Measurements from ENCODE around the gene ZNF365.
A peak's percentile ranks its signal among the peaks of the same experiment; 100 is the strongest.
"Not testable (repeated sequence)": the region's sequence is repeated elsewhere in the genome, so short reads cannot be mapped to it uniquely, and the experiment has no call there.

Gene ZNF365

DNA sequence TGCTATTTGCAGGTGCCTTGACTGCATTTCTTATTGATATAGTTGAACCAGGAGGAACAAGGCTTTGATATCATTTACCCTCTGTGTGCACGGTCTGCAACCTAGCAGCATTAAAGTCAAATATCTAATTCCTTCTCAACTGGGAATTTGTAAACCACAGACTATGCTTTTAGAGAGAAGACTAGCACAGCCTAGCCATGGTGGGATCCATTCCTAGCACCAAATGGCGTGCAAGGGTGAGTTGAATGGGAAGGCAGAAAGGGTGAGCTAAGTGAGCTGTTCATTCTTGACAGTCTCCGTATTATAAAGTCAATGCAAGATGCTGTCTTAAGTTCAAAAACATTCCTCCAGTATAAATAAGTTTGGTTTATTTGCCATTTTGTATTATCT, 2.9 kb downstream of the ZNF365 start:
- DNase-seq (ENCODE audit: extremely low read depth in 1 of 2, low read depth in 1 of 2): no peak

DNA sequence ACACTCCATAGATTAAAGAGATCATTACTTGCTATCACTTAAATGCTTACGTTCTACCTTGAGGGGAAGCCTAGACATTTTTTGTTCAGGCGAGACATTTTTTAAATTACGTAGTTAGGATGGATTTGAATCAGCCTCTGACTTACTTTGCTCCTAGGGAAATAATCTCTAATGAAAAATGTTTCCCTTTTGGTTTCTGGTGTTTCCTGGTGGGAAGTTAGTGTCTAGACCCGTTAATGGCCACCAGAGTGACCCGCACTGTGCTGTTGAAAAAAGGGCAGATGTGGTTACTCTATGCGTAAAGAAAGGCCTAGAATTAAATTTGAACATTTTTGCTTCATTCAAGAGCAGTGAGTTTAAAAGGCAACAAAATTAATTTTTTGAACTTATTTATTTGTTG, 3.8 kb downstream of the ZNF365 start:
- DNase-seq (ENCODE audit: extremely low read depth in 1 of 2, low read depth in 1 of 2): no peak

DNA sequence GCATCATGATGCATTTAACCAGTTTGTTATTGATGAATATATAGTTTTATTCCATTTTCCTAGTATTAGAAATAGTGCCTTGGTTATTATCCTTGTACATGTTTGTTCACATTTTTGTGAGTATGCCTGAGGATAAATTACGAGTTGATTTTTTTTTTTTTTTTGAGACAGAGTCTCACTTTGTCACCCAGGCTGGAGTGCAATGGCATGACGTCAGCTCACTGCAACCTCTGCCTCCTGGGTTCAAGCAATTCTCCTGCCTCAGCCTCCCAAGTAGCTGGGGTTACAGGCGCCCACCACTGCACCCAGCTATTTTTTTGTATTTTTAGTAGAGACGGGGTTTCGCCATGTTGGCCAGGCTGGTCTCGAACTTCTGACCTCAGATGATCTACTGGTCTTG, 4.7 kb downstream of the ZNF365 start:
- DNase-seq (ENCODE audit: extremely low read depth in 1 of 2, low read depth in 1 of 2): not testable (repeated sequence)

DNA sequence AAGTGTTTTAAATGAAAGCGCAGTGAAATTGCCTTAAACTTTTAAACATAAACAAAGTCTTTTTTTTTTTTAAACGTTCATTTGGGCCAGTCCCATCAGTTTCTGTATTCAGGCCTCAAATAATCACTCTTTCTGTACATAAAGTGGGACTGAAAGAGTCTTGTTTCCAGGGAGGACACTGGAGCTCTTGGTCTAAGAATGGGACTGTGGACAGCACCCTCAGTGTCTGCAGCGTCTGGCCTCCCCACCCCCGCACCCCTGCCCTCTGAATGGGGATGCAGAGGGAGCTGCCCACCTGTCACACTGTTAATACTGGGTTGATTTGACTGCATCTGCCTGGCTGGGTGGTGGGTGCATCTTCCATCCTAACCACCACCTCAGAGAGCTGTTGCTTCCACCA, 5.2 kb downstream of the ZNF365 start:
- DNase-seq (ENCODE audit: extremely low read depth in 1 of 2, low read depth in 1 of 2): no peak

DNA sequence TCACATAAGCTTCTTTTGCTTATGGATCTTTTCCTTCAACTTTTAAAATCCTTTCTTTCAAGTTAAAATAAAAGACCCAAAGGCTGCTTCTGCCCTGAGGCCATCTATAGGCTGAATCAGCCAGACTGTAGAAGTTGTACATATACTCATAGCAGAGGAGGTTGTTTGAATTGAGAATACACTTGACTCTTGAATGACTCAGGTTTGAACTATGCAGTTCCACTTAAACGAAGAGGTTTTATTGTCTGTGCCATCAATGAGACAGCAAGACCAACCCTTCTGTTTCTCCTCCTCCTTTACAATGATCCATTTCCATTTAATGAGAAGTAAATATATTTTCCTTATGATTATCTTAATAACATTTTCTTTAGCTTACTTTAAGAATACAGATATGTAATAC, 5.8 kb downstream of the ZNF365 start:
- no peak for DNase-seq (ENCODE audit: extremely low read depth in 1 of 2, low read depth in 1 of 2)

DNA sequence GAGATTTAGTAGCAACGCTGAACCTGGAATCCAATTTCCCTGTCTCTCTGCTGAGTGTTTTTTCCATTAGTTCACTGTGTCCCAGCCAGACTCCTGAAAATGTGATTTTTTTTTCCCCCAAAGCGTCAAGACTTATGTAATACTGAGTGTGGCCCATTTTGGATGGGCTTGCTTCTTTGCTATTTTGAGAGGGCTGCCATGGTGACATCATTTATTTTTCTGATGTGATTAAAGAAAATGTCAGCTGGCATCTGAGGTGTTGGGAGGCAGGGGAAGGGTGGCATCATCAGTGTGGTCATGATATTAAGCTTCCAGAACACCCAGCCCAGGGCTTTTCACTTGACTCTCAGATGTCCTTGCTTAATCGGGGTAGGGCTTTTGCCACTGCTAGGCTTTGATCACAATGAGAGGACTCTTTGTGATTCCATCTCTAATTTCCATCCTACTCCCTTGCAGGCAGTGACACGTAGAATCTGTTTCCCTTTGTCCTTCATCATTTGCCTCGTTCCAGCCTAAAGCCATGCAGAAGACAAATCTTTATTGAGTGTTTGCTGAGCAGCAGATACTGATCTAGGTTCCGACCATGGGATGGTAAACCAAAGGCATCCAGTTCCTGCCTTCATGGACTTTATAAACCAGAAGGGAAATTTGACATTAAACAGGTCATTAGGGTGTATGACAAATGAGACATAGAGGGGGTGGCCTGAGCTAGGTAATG, 7.4 kb downstream of the ZNF365 start:
- no peak for DNase-seq (ENCODE audit: extremely low read depth in 1 of 2, low read depth in 1 of 2)

DNA sequence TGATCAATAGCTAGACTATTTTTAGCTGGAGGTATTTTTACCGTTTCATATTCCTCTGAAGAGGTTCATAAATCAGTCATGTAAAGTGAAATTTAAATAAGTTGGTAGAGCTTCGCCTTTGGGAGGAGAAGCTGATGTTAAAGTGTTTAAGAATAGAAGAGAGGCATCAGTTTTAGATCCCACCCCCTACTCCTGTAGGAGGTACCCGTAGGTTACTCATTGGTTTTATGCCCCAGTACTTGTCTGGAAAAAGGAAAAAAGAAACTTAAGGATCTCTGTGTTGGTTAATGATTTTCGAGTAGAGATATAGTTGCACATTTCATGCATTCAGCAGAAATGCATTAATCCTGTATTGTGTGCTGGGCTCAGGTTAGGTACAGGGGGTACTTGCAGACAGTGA, 8.7 kb downstream of the ZNF365 start:
- DNase-seq (ENCODE audit: extremely low read depth in 1 of 2, low read depth in 1 of 2): no peak

DNA sequence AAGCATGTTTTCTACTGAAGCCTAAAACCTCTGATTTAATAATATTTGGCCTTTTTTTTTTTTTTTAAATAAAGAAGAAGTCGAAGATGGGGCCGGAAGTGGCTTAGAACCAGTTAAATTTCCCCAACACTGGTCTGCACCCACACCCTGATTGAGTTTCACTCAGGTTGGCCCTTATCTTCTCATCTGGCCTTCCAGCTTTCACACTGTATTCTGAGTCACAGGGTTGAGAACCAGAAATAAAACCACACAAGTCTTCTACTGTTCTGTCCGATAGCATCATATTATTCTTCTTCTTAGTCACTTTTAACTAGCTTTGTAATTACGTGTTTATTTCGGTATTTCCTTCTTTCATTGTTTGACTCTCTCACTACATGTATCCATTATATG, 9.9 kb downstream of the ZNF365 start:
- DNase-seq (ENCODE audit: extremely low read depth in 1 of 2, low read depth in 1 of 2): peak in 1 of 2 donors; percentile 33

DNA sequence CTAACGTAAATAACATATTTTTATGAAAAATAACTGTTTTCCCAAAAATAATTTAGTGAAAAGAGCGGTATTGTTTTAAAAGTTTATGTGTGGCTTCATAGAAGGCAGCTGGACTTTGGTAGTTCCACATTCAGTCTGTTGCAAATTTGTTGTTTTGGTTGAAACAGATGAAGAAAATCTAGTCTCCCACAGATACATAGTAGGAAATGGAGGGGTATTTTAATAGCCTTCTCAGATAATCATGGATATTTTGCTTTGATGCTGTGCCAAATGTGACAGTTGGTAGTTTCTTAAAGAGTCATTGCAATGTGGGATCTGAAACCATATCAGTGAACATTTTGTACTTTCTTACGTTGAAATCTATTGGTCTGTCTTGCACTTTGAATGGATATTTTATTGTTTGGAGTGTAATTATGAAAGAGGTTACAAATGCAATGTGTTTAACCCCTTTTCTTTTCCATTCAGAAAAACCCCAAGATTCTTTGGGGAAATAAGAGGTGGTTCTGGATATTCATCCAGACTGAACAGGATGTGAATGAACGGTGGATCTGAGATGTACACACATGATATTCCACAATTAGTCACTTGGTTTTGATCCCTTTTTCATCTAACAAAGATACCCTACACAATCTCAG, 10.4 kb downstream of the ZNF365 start:
- DNase-seq (ENCODE audit: extremely low read depth in 1 of 2, low read depth in 1 of 2): no peak

DNA sequence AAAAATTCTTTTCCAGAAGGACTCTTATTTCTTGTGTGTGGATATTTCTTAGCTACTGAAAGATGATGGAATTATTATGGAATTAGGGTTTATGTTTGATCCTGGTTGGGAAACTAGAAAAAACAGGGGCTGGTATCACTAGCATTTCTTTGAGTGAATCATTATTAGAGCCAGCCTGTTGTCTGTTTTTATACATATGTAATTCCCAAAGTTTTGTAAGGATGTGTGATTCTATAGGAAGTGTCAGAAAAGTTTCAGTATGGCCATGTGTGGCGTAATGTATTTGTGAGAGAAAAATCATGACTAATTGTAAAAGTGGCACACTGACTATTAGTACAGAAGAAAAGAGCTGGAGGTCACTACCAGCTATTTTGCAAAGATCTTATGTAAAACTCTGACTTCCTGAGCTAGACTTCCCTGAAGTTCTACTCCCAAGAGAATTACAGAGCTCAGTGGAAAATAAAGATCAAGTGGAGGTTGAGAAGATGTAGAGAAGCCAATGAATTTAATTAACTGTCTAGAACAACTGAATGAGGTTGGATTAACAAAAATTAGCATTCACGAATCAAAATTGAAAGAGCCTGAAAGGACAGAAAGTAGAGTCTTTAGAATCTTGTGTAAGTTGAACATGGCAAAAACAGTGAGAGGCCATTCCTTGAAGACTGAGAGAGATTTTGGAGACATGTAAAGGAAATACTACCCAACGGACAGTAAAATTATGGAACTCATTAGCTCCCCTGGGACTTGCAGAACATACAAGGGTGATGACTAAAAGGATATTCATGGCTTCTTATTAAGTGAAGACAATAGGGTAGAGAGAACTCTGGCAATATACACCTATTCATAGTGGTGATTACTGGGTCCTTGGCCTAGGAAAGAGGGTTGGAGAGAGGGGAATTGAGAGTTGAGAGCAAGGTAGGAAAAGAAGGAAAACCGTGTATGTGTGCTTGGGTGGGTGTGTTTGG, 12.5 kb downstream of the ZNF365 start:
- no peak for DNase-seq (ENCODE audit: extremely low read depth in 1 of 2, low read depth in 1 of 2)

DNA sequence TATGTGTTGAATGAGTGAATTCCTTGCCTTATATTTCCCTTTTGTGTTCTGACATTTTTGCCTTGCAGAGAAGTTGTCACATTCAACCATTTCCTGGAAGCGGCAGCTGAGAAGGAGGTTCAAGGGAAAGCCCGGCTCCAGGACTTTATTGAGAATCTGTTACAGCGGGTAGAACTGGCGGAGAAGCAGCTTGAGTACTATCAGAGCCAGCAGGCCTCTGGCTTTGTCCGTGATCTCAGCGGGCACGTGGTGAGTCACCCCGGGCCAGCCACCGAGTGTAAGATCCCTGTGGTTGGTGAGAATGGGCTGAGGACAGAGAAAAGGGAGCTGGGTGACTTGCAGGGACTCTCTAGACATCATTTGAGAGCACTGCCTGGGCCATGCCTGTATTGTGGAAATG, 14.2 kb downstream of the ZNF365 start:
- no peak for DNase-seq (ENCODE audit: extremely low read depth in 1 of 2, low read depth in 1 of 2)

DNA sequence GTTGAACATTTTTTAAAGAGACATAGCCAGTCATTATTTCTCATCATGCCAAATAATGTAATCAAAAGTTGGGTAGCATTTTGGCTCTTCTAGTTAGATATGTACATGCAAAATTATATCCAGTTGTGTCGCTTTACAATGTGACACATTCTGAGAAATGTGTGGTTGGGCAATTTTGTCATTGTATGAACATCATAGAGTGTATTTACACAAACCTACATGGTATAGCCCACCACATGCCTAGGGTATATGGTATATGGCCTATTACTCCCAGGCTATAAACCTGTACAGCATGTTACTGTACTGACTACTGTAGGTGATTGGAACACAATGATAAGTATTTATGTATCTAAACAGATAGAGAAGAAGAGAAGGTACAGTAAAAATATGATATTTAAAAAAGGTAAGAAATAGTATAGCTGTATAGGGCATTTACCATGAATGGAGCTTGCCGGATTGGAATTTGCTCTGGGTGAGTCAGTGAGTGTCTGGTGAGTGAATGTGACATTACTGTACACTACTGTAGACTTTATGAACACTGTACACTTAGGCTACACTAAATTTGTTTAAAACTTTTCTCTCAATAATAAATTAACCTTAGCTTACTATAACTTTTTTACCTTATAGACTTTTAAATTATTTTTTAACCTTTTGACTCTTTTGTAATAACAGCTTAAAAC, 16.5 kb downstream of the ZNF365 start:
- DNase-seq (ENCODE audit: extremely low read depth in 1 of 2, low read depth in 1 of 2): no peak

DNA sequence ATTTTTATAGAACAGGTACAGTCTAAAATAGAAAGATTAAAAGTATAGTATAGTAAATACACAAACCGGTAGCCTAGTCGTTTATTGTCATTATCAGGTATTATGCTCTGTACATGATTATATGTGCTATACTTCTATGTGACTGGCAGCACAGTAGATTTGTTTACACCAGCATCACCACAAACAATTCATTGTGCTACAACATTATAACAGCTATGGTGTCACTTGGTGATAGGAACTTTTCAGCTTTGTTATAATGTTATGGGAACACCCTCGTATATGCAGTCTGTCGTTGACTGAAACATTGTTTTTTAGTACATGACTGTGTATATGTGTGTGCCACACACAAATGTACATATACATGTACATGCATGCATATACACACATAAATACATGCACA, 19.1 kb downstream of the ZNF365 start:
- DNase-seq (ENCODE audit: extremely low read depth in 1 of 2, low read depth in 1 of 2): no peak

DNA sequence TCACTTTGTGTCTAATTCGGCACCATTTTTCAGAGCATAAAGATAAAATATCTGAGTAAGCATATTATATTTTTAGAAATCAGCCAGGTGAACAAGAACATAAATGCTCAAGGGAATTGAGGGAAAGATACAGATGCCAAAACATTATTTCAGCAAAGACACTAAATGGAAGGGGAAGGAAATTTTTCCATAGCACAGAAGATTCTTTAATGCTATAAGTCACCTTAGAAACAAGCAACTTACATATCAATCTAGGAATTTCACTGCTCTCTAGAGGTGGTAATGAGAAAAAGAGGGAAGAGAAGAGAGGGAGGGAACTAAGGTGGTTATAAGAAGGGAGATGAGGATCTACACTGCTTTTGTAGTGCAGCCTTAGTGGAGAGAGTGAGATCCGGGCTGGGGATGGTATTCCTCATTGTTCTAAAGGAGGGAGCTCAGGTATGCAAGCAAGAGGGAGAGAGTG, 20.4 kb downstream of the ZNF365 start:
- no peak for DNase-seq (ENCODE audit: extremely low read depth in 1 of 2, low read depth in 1 of 2)

DNA sequence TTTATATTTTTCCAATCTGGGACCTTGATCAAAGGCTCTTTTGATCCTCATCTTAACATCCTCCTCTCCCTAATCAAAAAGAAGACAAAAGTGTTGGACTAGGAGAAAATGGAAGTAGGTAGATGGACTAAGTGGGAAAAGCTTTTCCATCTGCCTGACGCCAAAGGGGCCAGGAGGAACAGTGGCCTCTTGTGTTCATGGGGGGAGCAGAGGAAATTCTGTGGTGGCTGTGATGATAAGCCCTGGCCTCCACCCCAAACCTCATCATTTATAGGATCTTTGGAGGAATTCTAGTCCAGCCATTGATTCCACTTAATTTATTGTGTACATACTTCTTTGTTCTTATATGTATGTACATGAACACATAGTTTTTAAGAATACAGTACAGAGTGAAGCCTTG, 21.7 kb downstream of the ZNF365 start:
- DNase-seq (ENCODE audit: extremely low read depth in 1 of 2, low read depth in 1 of 2): no peak

DNA sequence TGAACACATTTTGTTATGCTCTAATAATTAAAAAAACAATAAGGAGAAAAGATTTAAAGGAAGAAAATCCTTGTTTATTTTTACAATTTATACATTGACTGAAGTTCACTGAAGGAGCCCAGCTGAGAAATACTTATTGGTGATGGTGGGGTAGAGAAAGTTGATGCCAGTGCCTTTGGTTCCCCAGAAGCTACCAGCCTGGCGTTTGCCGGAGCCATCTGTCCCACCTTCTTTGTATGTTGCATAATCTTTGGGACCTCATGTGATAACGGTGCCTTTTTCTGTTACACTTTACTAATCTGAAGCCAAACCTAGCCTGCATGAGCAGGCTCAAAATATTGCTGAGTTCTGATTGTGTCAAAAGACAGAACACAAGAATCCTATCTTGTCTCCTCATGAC, 22.7 kb downstream of the ZNF365 start:
- DNase-seq (ENCODE audit: extremely low read depth in 1 of 2, low read depth in 1 of 2): no peak

DNA sequence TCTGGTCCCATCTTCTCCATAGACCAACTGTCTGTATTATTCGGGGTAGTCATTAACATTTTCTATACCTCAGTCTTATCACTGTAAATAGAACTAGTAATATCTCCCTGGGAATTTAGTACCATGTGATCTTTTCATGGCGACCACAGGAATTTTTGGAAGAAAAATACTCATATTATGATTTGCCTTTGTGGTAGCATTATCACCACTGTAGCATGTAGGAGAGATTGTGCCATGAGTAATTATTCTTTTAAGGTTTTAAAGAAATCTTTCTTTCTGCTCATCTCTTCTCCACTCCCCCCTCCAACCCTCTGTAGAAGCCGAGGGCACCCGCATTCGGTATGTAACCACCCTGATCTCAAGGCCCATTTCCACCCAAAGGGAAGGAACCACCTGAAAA, 25.0 kb downstream of the ZNF365 start:
- no peak for DNase-seq (ENCODE audit: extremely low read depth in 1 of 2, low read depth in 1 of 2)

DNA sequence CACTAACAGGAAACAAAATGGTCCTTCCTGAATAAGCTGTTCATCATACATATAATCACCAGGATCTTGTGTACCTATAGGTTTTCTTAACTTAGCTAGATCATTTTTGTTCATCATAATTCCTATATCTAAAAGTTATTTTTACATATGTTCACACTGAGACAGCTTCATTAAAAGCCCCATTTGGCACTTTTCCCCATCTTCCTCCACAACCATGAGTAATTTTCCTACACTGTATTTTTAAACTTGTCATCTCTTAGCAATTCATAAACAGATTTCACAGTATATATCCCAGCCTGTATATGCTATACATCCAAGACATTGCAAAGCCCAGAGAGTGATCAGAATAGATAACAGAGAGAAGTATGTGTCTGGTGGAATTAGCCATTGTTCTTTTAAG, 28.3 kb downstream of the ZNF365 start:
- no peak for DNase-seq (ENCODE audit: extremely low read depth in 1 of 2, low read depth in 1 of 2)

DNA sequence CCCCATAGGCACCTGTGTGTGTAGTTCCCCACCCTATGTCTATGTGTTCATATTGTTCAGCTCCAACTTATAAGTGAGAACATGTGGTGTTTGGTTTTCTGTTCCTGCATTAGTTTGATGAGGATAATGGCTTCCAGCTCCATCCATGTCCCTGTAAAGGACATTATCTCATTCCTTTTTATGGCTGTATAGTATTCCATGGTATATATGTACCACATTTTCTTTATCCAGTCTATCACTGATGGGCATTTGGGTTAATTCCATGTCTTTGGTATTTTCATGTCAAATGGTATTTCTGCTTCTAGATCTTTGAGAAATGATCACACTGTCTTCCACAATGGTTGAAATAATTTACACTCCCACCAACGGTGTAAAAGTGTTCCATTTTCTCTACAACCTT, 36.4 kb downstream of the ZNF365 start:
- DNase-seq (ENCODE audit: extremely low read depth in 1 of 2, low read depth in 1 of 2): not testable (repeated sequence)

DNA sequence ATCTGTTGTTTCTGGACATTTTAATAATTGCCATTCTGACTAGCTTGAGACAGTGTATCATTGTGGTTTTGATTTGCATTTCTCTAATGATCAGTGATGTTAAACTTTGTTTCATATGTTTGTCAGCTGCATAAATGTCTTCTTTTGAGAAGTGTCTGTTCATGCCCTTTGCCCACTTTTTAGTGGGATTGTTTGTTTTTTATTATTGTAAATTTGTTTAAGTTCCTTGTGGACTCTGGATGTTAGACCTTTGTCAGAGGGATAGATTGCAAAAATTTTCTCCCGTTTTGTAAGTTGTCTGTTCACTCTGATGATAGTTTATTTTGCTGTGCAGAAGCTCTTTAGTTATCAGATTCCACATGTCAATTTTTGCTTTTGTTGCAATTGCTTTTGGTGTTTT, 36.8 kb downstream of the ZNF365 start:
- DNase-seq (ENCODE audit: extremely low read depth in 1 of 2, low read depth in 1 of 2): not testable (repeated sequence)

DNA sequence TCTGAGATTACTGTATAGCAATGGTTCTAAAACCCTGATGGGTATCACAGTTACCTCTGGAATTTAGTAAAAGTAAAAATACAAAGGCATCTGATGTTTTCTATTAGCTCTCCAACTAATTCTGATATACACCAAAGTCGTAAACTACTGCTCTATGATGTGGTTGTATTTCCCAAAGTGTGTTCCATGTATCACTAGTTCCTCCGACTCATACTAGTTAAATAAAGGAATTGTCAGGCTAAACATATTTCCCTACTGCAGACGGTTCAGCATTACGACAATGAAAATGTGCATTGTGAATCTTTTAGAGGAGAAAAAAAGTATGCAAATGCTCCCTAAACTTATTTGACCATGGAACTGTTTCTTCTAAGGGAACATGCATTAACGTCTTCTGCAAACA, 38.9 kb downstream of the ZNF365 start:
- no peak for DNase-seq (ENCODE audit: extremely low read depth in 1 of 2, low read depth in 1 of 2)

All from activated CD8-positive, alpha-beta memory T cell treated with anti-CD3 and anti-CD28 coated beads for 1 hour (primary cell).